Heart right ventricle (tissue), 16 donors: ENCODE measurements around the gene LVRN. TPM values are rescaled to one million over a fixed set of nuclear protein-coding genes. Genes with fewer than 3 reads are reported as not detected.
"Not testable (repeated sequence)": the region's sequence is repeated elsewhere in the genome, so short reads cannot be mapped to it uniquely, and the experiment has no call there.

Experiments
- ATAC-seq, 8 donors: fragments of 200-7000 bp; cut with Tn5 transposase; one replicate each; pipeline ENCODE4 v1.9.1; 2020; ENCODE audit warnings: mild to moderate bottlenecking in 8 of 8, moderate library complexity in 8 of 8, moderate number of reproducible peaks in 1 of 8
- DNase-seq, 2 donors: peaks; one replicate each; pipeline ENCODE4 v3.0.0-alpha.2; 2020
- H3K27ac ChIP-seq, 10 donors: fragments of 200-600 bp; sonication (generic) in 2 of 10; one replicate each; pipeline versions ENCODE4 v1.5.0 to v1.8.0; 2020 to 2022; ENCODE audit warnings: mild to moderate bottlenecking in 3 of 10
- H3K27me3 ChIP-seq, 7 donors: fragments of 200-600 bp; one replicate each; pipeline ENCODE4 v1.8.0; 2021 to 2022; ENCODE audit warnings: mild to moderate bottlenecking in 2 of 7
- H3K36me3 ChIP-seq, 9 donors: fragments of 200-600 bp; sonication (generic) in 1 of 9; one replicate each; pipeline versions ENCODE4 v1.5.0 to v1.8.0; 2020 to 2022; ENCODE audit warnings: mild to moderate bottlenecking in 2 of 9
- H3K4me1 ChIP-seq, 9 donors: fragments of 200-600 bp; sonication (generic) in 1 of 9; one replicate each; pipeline versions ENCODE4 v1.5.0 to v1.8.0; 2020 to 2022; ENCODE audit warnings: mild to moderate bottlenecking in 4 of 9
- H3K4me3 ChIP-seq, 10 donors: fragments of 200-600 bp; sonication (generic) in 2 of 10; one replicate each; pipeline versions ENCODE4 v1.5.0 to v1.8.0; 2020 to 2022; ENCODE audit warnings: mild to moderate bottlenecking in 7 of 10, moderate library complexity in 2 of 10
- H3K9me3 ChIP-seq, 11 donors: fragments of 200-600 bp in 10 of 11; sonication (generic) in 2 of 11; one replicate each; pipeline versions ENCODE4 v1.5.0 to v1.8.0; 2013 to 2022; ENCODE audit warnings: mild to moderate bottlenecking in 2 of 11, control low read depth in 1 of 11, moderate library complexity in 1 of 11
- CTCF ChIP-seq, 9 donors: fragments of 200-600 bp; sonication (generic) in 2 of 9; IDR thresholded peaks; one replicate each; pipeline versions ENCODE4 v1.5.0 to v1.8.0; 2021 to 2022; ENCODE audit warnings: antibody characterized with exemption in 9 of 9, mild to moderate bottlenecking in 5 of 9, moderate library complexity in 1 of 9
- WGBS, 2 donors: extraction: QIAGEN DNeasy Blood & Tissue Kit; methylation state at CpG; one replicate each; pipeline ENCODE4 v1.1.7; 2013; ENCODE audit warnings: inconsistent platforms in 1 of 2; 5-methylcytosine and 5-hydroxymethylcytosine counted together
- intact Hi-C, 10 donors: fragments of 100-400 bp; cut with DNase I; formaldehyde crosslinking; loops; one replicate each; pipeline versions ENCODE4 v1.11.1 to v1.14.2; 2022
- long read RNA-seq, 3 donors: library from polyadenylated mRNA; unstranded; transcript quantifications; one replicate each; pipeline ENCODE4 v2.0.0, GENCODE V29; 2020 to 2021
- polyA plus RNA-seq, 2 donors: library from polyadenylated mRNA; stranded (reverse); fragments of 200-250 nt; gene quantifications; one replicate each; pipeline ENCODE4 v1.2.3, GENCODE V29; 2013
- total RNA-seq, 10 donors: library from RNA; stranded (reverse); fragmentation: NEBNext Ultra II Directional in 3 of 10; extraction: Animal tissue kit (Norgen Biotek cat#: 25700) in 3 of 10; gene quantifications; one replicate each; pipeline versions ENCODE4 v1.2.1 to v1.2.4, GENCODE V29; 2021 to 2023
- donor health status: Arrhythmogenic right ventricular cardiomyopathy.
- donor health status: ischemic (EF 13 %, LVEDD 7.1; RV severe dilation, severe dysfunction).
- donor health status: healthy with polysubstance abuse.
- donor health status: DM: no; HTN: yes; CAD: no.
- donor health status: DM: no; HTN: no; CAD: no.
- donor health status: ischemic (EF 25% LVEDD 6.9; RV normal size, moderate dysfunction).
- donor health status: ischemic (EF 25% LVEDD 5.7; RV mildly dilated, moderate dysfunction).
- donor health status: healthy.
- donor health status: DM: yes; HTN: yes; CAD: no.
- donor health status: Ischemic cardiomyopathy.
- donor health status: ischemic (EF 35%, LVEDD 5.7; RV mildly dilated, moderate dysfunction).
- donor health status: nonischemic (EF 11% LVEDD 7.7; RV severe dilation, severe dysfunction).
- donor health status: DM: yes; HTN: yes; CAD: no.
- donor health status: PGD.
- donor health status: ischemic (EF 29% LVEDD 5.4; RV normal size, mild dysfunction).
- donor health status: nonischemic (EF 23%, LVEDD 6.1; RV moderate dilation, normal function).

Gene LVRN
- under 1 TPM in 9 of 10 donors, not detected in 1; 0.07 to 0.61 (median 0.20) TPM for total RNA-seq
- polyA plus RNA-seq = 1 to 10 TPM in 1 of 2 donors, under 1 TPM in 1; 0.20 to 1.0 TPM
- long read RNA-seq, donor 1 = 0 reads
- long read RNA-seq, donor 2 = 0 reads
- long read RNA-seq, donor 3, full-length matches to known transcripts = 1 of 1 reads
- long read RNA-seq, donor 3, partial matches to known transcripts = 0 of 1 reads
- long read RNA-seq, donor 3, other reads (novel, unspliced or antisense) = 0 of 1 reads

GRCh38 chr5:115962239-115962564 is at the start of gene LVRN:
TSS of gene LVRN (plus strand) at chr5:115962475. CDS start at chr5:115962618, 143 bp downstream.
- H3K4me1 ChIP-seq = peaks cover 4 to 23% (median 19%) of the 10 kb centered on the region in 9 donors
- H3K4me3 ChIP-seq = peak within 1 kb of the TSS; percentile 22 to 50 (median 44)
- 1 to 6% methylated on average over 18 of the region's 18 CpGs for WGBS, 2 donors
- H3K9me3 ChIP-seq = no peaks in the 10 kb centered on the region
- no peaks in the 10 kb centered on the region for H3K36me3 ChIP-seq
- TF ChIP-seq CTCF (IDR thresholded peaks at IDR 0.05) = no peak
- H3K27me3 ChIP-seq = peaks cover 7 to 95% (median 79%) of the 10 kb centered on the region in 7 donors
- ATAC-seq (peak in 3 of 8 donors; percentile 11 to 19 (median 13)), DNase-seq (no peak)
- intact Hi-C loops = no loop called here
- H3K27ac ChIP-seq = no peak within 1 kb of the TSS

- H3K27ac ChIP-seq, H3K4me1 ChIP-seq, DNase-seq, intact Hi-C loops, ATAC-seq, H3K9me3 ChIP-seq, H3K4me3 ChIP-seq, H3K27me3 ChIP-seq: not testable (repeated sequence)
- WGBS, 2 donors = 95 to 96% methylated on average over 5 of the region's 5 CpGs
- H3K36me3 ChIP-seq = peaks cover 0 to 17% (median 0%) of the 10 kb centered on the region in 9 donors
These were observed 48.5 kb upstream of the LVRN start for GRCh38 chr5:115913623-115914400.

GRCh38 chr5:115920171-115920725 is 42.0 kb upstream of the LVRN start:
- TF ChIP-seq CTCF (IDR thresholded peaks at IDR 0.05) = no peak
- ATAC-seq (no peak), DNase-seq (no peak)
- WGBS, 2 donors = 75 to 77% methylated on average over 3 of the region's 3 CpGs
- Histone ChIP-seq H3K4me3 (no peak overlapping the region), H3K27ac (no peak overlapping the region), H3K9me3 (no peaks in the 10 kb centered on the region), H3K27me3 (no peaks in the 10 kb centered on the region), H3K36me3 (peaks cover 0 to 6% (median 0%) of the 10 kb centered on the region in 9 donors), H3K4me1 (peaks cover 0 to 8% (median 0%) of the 10 kb centered on the region in 9 donors)
- intact Hi-C loops = no loop called here

GRCh38 chr5:115928578-115929407 is 33.5 kb upstream of the LVRN start:
- H3K36me3 ChIP-seq, H3K4me3 ChIP-seq, DNase-seq, H3K27ac ChIP-seq, H3K9me3 ChIP-seq, ATAC-seq, H3K4me1 ChIP-seq, H3K27me3 ChIP-seq, intact Hi-C loops: not testable (repeated sequence)
- 97 to 98% methylated on average over 12 of the region's 12 CpGs for WGBS, 2 donors

- H3K27ac ChIP-seq, H3K27me3 ChIP-seq, H3K9me3 ChIP-seq, intact Hi-C loops, DNase-seq, ATAC-seq, H3K4me1 ChIP-seq, H3K4me3 ChIP-seq, H3K36me3 ChIP-seq: not testable (repeated sequence)
- WGBS, 2 donors = 92 to 97% methylated on average over 17 of the region's 17 CpGs
These were observed 32.1 kb upstream of the LVRN start for GRCh38 chr5:115930171-115930570.
